Measurements from ENCODE around the gene FCF1.

The FCF1 gene, protein sequence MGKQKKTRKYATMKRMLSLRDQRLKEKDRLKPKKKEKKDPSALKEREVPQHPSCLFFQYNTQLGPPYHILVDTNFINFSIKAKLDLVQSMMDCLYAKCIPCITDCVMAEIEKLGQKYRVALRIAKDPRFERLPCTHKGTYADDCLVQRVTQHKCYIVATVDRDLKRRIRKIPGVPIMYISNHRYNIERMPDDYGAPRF

DNA sequence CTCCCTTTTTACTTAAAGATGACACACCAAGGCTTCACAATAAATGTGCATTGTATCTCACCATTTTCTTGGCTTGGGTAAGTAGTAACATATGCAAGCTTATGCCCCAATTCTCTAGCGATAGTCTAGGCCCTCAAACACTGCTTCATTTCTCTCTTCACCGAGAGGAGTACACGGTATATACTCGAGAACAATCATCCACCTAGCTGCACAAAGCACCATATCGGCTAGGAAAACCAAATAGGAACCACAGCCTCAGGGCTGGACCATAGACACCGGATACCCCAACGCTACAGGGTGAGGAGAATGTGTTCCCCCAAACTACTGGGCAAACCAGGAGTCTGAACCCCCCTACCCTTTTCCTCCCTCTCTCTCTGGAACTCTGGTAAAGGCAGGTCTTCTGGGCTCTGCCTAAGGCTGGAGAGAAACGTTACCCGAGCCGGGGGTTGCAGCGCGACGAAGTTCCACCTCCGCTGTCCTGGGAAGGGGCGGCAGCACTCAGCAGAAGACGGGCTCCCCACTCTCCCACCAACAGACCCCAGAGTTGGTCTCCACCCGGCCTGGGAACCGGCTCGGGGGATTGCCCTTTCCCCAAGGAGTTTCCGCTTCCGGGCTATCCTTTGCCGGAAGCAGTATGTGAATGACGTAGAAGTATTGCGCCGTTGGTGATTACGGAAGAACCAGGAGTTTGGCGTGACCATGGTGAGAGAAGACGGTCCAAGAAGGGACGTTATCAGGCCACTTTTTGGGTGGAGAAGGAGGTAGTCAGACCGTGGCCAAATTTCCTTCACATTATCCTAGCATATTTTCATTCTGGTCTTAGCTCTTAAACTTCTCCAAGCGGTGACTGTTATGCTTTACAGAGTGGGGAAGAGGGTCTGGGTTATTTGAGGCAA is at the start of gene FCF1, which contains the start of gene AREL1:
FCF1 (plus strand) TSS at position 646 of the 896 bp plus-strand sequence; CDS start at position 700, 54 bp downstream.
AREL1 (minus strand) TSS at position 582 of the 896 bp plus-strand sequence. CDS start 27,465 bp downstream, outside the sequence.
- DNase-seq: peak; percentile 66

DNA sequence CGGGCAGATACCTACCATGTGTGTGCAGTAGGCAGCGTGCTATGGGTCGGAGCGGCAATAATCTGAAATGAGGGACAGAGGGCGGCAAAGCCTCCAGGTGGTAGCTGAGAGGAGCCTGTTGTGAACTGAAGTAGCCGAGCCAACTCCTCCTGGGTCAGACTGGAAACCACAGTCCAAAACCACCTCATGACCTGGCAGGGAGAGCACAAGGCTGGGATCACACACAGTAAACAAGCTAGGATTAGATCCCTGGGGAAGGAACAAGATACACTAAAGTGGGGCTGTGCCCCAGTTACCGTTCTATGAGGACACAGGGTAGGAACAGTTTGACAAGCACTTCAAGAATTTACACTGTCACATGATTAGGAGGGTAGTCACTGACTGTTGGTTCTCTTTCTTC is 49.1 kb upstream of the FCF1 start:
- DNase-seq: no peak

DNA sequence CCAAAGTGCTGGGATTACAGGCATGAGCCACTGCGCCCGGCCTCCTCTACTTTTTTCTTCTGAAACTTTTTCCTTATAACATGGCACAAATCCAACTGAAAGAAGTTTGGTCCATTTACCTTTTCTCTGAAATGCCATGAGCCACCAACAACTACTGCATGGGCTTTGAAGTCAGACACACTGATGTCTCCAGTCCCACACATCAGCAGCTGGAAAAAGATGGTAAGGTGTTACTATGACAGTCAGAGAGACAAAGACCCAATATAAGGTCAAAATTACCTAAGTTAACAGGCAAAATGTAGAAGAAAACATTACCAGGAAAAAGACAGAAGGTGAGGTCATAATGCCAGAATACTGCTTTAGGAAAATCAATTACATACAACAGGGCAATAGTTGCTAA is 48.2 kb upstream of the FCF1 start:
- DNase-seq: no peak

DNA sequence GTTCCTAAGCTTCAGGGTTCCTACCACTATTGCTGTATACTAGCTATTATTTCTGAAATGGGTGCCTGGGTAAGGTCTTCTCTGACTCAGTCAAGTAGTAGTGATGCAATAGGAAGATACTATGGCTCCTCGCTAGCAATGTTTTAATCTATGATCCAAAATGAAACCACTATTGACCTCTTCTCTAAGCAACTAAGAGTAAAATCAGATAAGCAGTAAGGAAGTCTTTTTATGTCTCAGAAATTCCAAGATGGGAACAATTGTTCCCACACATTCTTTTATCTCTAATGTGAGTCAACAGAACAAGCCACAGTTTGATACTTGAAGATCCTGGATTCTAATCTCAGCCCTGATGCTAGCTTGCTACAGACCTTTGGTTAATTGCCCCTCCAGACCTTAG is 45.2 kb upstream of the FCF1 start:
- DNase-seq: no peak

DNA sequence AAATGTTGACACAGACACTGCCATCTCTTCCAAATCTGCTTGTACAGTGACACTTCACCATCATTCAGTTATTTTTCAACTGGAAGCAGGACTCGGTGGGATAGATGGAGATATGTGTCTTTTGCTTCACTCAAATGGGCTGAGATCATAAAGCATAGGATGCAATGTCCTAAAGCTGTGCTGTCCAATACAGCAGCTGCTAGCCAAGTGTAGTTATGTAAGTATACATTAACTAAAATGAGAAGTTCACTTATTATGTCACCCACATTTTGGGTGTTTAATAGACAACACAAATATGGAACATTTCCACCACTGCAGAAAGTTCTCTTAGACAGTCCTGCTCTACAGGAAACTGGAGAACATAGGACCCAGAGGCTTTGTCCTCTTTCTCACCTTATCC is 43.7 kb upstream of the FCF1 start:
- DNase-seq: no peak

DNA sequence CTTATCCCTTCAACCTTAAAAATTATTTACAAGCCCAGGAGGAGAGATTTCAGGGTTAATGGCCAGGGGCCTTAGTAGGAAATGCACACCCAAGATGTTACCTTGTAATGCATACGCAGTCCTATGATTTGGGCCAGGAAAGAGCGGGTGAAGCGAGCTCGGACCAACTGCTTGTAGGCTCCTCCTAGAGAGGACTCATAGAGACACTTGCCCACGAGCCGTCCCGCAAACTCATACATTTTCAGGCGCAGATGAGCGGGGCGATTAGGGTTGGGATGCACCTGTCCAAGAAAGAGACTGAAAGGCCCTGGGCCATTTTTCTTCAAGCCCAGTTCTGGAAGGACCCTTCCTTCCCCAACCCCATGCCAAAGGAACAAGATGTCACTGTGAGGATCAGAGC is 43.1 kb upstream of the FCF1 start:
- no peak for DNase-seq

DNA sequence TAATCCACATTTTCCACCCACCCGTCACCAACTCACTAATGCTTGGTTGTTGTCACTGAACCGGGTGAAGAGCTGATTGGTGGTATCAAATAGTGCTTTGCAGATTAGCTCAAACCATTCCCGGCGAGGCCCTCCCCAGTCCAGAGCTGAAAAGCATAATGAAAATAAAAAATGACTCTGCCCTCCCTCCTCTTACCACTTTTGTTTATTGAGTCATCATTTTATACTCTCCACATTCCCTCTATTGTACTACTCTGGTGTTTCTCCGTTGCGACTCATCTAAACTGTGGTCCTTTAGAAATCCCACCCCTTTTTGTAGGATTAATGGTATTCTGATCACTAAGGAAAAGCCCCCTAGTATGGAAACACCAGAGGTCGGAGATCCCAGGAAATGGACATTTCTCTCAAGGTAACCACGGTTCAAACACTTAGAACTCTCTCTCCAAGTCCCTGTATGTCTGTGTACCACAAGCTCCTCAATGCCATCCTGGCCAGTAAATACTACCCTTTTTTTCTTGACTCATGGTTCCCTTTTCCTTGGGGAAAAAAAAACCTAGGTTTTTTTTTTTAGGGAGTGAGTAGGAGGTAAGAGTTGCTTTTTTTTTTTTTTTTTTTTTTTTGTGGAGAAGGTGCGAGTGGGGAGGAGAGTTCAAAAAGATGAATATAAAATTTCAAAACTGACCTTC is 42.1 kb upstream of the FCF1 start:
- no peak for DNase-seq

DNA sequence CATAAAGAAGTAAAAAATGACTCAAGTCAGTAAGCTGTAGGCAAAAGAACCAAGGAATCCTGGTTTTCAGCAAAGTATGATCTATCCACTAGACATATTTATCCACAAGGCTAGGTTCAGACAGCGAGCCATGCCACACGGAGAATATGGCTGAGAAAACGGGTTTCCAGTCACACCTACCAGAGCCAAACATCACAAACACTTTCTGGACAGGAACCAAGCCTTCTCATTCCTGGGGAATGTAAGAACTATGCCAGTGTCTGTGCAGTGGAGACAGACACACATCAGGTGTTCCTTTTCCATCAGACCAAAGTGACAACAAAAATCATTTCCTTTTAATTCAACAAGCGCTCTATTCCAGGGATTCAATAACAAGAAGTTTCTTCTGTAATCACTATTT is 41.2 kb upstream of the FCF1 start:
- DNase-seq: no peak

DNA sequence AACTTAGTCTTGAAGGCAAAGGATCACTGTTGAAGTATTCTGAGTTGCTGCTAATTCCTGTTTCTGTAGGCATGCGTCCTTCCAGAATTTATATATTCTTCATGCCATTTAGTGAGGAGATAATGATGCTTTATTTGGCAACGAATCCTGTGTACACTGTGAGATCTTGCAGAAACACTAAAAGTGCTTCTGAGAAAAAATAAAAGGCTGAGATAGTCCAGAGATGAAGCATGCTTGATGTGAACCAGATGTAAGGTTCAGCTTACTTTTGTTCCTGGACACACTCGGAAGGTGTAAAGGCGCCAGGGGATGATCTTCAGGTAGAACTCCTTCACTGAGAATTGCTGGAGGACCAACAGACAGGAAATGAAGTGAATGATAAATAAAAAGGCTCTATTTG is 39.2 kb upstream of the FCF1 start:
- no peak for DNase-seq

DNA sequence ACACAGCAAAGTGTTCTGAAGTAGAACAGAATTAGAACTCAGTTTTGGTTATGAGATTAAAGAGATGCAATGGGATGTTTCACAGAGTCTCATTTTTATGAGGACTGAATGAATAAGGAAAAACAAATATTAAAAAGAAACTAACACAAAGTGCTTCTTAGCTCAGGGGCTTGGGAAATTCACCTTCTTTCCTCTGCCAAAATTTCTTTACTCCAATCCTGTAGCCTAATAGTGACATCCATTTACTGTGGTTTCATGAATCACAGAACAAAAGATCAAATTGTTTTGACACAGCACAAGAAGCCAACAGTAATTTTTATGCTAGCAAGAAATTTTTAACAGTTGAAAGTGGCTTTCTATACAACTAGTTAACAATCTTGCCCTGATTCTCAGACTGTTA is 37.7 kb upstream of the FCF1 start:
- no peak for DNase-seq

DNA sequence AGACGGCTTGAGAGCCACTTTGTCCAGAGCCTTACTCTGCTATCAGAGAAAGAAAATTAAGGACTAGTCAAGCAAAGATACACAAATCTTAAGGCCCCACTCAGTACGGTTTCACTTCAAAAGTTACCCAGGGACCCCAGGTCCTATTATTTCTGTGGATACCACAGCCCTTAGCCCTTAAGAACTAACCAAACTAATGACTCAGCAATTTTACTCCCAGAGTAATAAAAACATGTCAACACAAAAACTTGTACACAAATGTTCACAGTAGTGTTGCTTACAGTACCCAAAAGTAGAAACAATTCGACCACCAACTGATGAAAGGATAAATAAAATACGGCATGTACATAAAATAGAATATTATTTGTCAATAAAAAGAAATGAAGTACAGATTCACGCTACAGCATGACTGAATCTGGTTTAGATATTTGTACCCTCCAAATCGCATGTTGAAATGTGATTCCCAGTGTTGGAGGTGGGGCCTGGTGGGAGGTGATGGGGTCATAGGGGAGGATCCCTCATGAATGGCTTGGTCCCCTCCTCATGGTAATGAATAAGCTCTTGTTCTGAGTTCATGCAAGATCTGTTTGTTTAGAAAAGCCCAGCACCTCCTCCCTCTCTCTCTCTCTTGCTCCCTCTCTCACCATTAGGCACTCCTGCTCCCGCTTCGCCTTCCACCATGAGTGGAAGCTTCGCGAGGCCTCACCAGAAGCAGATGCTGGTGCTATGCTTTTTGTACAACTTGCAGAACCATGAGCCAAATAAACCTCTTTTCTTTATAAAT is 30.6 kb upstream of the FCF1 start:
- no peak for DNase-seq

DNA sequence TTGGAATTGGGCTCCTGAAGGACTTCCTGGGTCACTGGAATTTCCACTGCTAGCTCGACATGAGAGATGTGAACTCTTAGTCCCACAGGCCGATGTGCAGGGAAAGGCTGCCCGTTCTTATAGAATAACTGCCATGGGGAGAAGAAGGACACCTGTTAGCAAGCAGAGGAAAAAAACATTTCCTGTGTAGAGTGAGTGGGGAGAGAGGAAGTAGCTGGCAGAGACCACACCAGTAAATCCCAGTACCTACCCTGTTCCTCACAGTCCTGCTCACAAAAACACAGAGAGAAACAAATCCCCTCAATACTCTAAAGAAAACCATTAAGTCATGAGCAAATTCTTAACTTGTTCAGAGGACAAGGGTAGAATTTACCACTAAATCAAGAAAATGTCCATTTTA is 29.5 kb upstream of the FCF1 start:
- DNase-seq: no peak

DNA sequence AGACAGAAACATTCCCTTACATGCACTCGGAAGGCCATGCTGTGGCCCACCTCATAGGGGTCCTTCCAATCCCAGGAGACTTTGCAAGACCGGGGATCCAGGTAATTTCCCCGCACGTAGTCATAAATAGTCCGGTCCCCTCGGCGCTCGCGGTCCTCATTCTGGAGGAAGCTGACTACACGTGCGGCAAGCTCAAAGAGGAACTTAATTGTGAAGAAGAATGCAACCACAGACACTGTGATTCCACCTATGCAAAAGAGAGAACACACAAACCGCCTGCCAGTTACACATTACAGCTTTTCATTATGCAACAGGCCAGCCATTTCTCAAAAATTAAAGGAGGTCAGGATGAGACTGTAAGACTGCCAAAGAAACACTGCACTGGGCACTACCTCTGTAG is 28.5 kb upstream of the FCF1 start:
- DNase-seq: no peak

DNA sequence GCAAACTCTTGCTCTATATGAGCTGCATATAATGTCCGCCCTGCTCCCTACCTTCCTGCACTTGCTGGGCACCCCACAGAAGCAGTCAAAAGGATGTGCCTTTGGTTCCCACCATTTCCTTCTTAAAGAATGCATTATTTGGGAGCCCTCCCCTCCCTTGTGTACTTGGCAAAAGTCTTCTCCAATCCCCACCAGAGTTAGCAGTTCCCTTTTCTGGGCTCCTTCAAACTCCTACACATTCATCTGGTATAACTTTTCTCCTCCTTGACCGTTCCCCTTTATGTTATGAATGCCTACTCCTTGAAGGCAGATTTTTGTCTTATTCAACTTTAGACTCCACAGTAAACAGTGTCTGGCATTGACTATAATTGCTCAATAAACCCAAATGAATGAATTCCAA is 27.9 kb upstream of the FCF1 start:
- no peak for DNase-seq

DNA sequence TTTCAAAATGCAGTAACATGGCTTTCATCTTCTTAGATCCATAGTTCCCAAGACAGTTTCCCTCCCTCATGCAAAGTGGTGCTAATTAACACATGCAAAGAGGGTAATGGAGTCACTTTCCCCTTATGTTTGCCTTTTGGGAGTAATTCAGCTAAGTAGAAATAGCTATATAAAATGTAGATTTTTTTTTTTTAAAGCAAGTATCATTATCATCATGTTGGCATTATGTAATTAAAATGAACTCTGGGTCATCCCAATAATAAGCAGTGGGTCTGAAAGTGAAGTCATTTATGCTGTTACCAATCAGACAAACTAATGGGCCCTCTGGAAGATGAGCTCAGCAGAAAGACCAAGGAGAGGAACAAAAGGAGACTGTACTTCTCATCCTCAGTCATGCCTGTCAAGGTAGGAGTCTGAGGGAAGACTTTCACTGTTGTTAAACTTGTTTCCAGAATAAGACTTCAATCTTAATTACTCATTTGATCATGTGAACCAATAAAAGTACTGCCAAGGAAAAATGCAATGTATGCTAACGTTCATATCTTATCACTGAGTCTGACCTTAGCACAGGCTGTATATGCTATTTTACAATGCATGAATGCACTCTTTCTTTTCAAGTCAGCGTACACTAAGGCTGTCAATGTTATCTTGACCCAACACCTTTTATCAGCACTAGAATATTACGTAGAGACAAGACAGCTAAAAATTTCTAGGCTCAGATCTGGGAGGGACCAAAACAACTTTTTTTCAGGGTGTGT is 26.8 kb upstream of the FCF1 start:
- no peak for DNase-seq

DNA sequence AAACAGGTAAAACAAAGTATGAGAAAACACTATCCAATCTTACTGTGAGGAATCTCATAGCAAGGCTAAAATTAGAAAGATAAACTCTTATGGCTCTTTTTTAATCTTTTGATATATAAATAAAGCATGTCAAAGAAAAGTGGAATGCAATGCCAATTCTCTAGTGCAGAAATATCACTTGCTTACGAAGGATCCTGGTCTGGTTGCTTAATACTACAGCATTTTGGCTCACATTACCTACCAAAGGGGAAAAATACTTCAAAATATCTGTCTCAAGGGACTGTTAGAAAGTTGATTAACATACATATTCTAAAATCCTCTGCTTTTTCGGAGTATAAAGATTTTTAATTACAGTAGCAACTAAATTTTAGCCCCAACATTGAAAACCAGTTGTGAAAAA is 21.5 kb upstream of the FCF1 start:
- DNase-seq: no peak

DNA sequence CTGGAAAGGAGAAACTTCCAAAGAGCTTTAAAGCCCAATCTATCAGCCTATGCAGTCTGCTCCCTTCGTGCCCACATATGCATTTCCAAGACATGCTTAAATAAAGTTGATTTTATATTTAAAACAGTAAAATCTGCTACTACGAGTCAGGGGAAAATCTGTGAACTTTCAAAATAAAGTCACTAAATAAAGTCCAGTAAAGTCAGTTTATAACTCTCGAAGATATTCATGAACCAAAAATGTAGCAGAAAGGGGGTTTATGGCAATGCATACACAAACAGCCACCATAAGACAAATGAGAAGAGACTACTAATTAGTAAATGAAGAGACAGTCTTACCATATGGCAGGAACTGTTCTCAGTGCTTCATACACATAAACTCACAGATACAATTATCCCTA is 19.8 kb upstream of the FCF1 start:
- DNase-seq: no peak

DNA sequence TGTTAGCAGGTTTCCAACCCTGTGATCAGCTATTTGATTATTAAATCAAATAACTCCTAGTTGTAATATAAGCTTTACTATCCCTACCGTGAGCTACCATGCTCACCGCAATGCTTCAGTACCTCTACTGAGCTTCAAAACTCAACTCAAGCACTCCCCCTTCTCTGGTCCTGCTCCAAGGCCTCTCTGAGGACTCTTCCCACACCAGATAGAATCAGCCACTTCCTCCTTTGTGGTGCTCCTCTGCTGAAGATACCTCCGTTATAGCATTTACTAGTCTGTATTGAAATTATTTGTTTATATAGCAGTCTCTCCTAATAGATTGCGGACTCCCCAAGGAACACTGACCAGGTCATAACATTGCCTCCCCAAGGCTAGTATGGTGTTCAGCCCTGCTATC is 17.5 kb upstream of the FCF1 start:
- DNase-seq: no peak

DNA sequence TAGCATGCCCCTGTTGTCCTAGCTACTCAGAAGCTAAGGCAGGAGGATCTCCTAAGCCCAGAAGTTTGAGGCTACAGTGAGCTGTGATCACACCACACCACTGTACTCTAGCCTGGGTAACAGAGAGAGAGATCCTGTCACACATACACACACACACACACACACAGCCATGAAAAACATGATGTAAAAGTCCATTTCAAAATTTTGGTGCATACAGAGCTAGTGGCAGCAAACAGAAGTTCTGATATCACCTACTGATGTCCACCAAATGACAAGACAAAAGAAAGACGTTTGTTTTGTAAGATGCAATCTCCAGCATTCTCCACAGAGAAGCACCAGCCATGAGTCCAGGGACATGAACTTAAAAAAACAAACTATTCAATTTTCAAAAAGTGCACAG is 15.9 kb upstream of the FCF1 start:
- no peak for DNase-seq

DNA sequence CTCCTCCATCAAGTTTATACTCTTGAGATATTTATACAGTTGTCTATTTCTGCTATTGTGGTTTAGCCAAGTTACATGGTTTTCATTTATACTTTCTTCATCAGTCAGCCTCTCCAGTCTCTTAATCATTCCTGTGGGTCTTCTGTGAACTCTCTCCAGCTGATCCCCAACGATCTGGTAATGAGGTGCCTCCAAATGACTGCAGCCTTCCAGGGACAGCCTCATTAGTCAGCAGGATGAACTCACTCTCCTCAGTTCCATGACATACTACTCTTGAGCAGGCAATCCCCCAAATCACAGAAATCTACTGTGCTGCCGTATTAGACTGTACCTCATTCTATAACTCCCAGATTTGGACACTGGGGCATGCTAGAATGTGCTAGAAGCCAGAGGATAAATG is 15.4 kb upstream of the FCF1 start:
- DNase-seq: no peak

DNA sequence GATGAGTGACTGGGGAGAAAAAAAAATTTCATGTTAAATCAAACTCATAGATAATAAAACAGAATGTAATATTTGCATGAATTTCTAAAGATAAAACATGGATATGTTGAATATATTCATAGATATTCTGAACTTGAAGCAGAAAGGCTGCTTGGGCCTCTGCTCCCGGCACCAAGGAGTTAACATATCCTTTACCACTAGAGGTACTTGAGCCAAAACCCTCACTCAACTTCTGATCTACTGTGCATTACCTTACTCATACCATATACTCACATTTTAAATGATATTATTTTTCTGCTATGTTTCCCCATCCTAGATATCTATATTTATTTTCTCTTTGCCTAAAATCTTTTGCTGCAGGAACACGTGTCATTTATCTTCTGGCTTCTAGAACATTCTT is 15.0 kb upstream of the FCF1 start:
- DNase-seq: no peak

DNA sequence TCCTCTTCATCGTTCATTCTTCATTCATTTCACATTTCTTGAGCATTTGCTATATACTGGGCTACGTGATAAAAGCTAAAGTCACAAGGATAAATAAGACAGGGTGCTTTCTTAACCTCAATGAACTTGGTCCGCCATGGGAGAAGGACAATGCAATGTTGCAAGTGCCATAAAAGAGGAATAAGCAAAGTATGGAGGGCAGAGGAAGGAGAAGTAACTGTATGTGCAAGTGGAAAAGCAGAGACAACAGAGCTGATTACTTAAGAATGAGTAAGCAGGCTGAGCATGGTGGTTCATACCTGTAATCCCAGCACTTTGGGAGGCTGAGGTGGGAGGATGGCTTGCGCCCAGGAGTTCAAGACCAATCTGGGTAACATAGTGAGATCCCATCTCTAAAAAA is 14.5 kb upstream of the FCF1 start:
- DNase-seq: no peak

Measured in stimulated activated CD4-positive, alpha-beta T cell treated with anti-CD3 and anti-CD28 coated beads, Interleukin-4, amount 100 ng/mL, for 1 hour (primary cell).